A673 (cell line): ENCODE measurements around the gene RAPGEF5.

Source experiments
- EZH2 ChIP-seq: fragments of 200-600 bp; sonication (generic); IDR thresholded peaks from 2 replicates; pipeline ENCODE4 v1.6.1; 2017; ENCODE audit warnings: borderline replicate concordance, low read depth, mild to moderate bottlenecking, mixed read lengths, antibody characterized with exemption, low read length; ENCODE audit not compliant: poor library complexity, severe bottlenecking
- TF ChIP-seq, protein P1 (sequence below): fragments of 300-800, 200-600 bp; sonication (generic); conservative IDR thresholded peaks from 2 replicates; pipeline ENCODE4 v1.5.1; 2017; ENCODE audit warnings: low read depth, mild to moderate bottlenecking, antibody characterized with exemption, low read length, moderate library complexity, mixed read lengths

DNA sequence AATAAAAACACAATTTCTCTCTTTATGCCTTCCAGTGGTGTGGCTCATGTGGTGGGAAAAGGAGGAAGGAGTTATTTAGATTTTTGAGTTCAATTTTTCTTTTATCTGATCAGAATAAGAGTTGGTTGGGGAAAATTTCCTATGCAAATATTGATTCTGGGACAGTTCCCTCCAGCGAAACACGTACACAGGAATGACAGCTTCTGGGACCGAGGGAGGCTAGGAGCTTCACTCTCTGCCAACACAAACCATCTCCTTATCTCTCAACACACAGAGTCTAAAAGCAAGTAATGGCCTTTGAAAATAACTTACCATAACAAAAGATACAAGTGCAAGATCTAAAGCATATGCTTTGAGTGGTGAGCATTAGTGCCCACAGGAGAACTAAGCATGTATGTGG, 122.7 kb downstream of the RAPGEF5 start:
- TF ChIP-seq, protein P1, sequence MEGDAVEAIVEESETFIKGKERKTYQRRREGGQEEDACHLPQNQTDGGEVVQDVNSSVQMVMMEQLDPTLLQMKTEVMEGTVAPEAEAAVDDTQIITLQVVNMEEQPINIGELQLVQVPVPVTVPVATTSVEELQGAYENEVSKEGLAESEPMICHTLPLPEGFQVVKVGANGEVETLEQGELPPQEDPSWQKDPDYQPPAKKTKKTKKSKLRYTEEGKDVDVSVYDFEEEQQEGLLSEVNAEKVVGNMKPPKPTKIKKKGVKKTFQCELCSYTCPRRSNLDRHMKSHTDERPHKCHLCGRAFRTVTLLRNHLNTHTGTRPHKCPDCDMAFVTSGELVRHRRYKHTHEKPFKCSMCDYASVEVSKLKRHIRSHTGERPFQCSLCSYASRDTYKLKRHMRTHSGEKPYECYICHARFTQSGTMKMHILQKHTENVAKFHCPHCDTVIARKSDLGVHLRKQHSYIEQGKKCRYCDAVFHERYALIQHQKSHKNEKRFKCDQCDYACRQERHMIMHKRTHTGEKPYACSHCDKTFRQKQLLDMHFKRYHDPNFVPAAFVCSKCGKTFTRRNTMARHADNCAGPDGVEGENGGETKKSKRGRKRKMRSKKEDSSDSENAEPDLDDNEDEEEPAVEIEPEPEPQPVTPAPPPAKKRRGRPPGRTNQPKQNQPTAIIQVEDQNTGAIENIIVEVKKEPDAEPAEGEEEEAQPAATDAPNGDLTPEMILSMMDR, result no peak
- no peak for TF ChIP-seq EZH2
